ENCODE results near the gene BAG3.

BAG3 gene

DNA sequence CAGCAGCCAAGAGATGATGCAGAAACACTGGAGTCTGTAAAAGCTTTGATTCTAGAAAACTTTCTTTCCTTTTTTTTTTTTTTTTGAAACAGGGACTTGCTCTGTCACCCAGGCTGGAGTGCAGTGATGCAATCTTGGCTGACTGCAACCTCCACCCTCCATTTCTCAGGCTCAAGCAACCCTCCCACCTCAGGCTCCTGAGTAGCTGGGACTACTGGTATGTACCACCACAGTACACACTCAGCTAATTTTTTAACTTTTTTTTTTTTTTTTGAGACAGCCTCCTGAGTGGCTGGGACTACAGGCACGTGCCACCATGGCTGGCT is 17.0 kb upstream of the BAG3 start:
- H3K27ac ChIP-seq, result no peak overlapping the region
- H3K36me3 ChIP-seq, result no peaks in the 10 kb centered on the region
- peak in 1 of 2 donors; percentile 44 for DNase-seq
- H3K4me3 ChIP-seq, result no peak overlapping the region
- H3K9me3 ChIP-seq, result no peaks in the 10 kb centered on the region
- TF ChIP-seq, protein P1, sequence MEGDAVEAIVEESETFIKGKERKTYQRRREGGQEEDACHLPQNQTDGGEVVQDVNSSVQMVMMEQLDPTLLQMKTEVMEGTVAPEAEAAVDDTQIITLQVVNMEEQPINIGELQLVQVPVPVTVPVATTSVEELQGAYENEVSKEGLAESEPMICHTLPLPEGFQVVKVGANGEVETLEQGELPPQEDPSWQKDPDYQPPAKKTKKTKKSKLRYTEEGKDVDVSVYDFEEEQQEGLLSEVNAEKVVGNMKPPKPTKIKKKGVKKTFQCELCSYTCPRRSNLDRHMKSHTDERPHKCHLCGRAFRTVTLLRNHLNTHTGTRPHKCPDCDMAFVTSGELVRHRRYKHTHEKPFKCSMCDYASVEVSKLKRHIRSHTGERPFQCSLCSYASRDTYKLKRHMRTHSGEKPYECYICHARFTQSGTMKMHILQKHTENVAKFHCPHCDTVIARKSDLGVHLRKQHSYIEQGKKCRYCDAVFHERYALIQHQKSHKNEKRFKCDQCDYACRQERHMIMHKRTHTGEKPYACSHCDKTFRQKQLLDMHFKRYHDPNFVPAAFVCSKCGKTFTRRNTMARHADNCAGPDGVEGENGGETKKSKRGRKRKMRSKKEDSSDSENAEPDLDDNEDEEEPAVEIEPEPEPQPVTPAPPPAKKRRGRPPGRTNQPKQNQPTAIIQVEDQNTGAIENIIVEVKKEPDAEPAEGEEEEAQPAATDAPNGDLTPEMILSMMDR (IDR thresholded peaks at IDR 0.05), result no peak
- H3K4me1 ChIP-seq, result no peaks in the 10 kb centered on the region
- peaks cover 0 to 3% of the 10 kb centered on the region in 2 donors for H3K27me3 ChIP-seq
- intact Hi-C loops (cut with DNase I; ENCODE audit: low total_unique reads), result no loop called here

DNA sequence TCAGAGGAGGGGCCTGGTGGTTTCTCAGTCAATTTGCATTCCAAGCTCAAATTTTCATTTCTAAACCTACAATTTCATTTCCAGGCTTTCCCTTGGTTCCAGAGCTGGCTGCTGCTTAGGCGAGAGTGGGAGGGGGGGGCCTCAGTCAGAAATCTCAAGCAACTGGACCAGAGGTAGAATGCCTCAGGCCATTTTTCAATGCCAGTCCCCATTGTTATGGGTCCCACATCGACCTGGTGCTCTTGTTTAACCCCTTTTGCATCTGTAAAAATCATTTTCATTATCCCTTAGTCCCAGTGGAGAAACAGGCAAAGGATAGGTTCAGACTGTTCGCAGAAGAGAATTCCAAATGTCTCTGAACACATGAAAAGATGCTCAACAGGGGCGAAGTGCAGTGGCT is 13.5 kb upstream of the BAG3 start:
- TF ChIP-seq, protein P1 (IDR thresholded peaks at IDR 0.05), result no peak
- H3K36me3 ChIP-seq, result no peaks in the 10 kb centered on the region
- H3K9me3 ChIP-seq, result no peaks in the 10 kb centered on the region
- intact Hi-C loops (cut with DNase I; ENCODE audit: low total_unique reads), result no loop called here
- H3K4me3 ChIP-seq, result no peak overlapping the region
- no peak for DNase-seq
- peaks cover 0 to 3% of the 10 kb centered on the region in 2 donors for H3K27me3 ChIP-seq
- H3K27ac ChIP-seq, result no peak overlapping the region
- H3K4me1 ChIP-seq, result no peaks in the 10 kb centered on the region

DNA sequence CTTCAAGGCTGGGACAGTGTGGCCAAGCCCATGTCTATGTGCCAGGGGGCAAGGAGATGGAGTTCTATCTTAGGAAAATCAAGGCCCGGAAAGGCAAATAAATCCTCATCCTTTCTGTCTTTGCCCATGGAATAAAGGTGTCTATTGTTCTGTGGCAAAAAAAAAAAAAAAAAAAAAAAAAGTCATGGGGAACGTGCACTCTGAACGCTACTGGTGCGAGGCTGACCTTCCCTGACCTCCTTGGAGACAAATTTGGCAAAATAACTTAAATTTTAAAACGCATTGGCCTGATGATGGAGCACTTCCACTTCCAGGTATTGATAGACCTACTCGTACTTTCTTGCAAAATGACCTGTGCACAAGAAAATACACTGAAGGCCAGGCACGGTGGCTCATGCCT is 12.2 kb upstream of the BAG3 start:
- H3K4me1 ChIP-seq, result no peaks in the 10 kb centered on the region
- no peak overlapping the region for H3K4me3 ChIP-seq
- H3K27ac ChIP-seq, result no peak overlapping the region
- H3K27me3 ChIP-seq, result peaks cover 0 to 3% of the 10 kb centered on the region in 2 donors
- H3K9me3 ChIP-seq, result no peaks in the 10 kb centered on the region
- DNase-seq, result no peak
- TF ChIP-seq, protein P1 (IDR thresholded peaks at IDR 0.05), result no peak
- H3K36me3 ChIP-seq, result no peaks in the 10 kb centered on the region
- intact Hi-C loops (cut with DNase I; ENCODE audit: low total_unique reads), result no loop called here

DNA sequence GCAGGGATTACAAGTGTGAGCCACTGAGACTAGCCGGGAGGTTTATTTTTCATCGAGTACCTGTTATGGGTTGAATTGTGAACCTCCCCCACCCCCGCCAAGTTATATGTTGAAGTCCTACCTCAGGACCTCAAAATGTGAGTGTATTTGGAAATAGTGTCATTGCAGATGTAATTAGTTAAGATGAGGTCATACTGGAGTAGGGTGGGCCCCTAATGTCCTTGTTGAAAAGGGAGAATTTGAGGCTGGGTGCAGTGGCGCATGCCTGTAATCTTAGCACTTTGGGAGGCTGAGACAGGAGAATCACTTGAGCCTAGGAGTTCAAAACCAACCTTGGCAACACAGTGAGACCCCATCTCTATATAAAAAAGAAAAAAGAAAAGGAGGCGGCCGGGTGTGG is 10.8 kb upstream of the BAG3 start:
- Histone ChIP-seq H3K9me3 (peaks cover 0 to 9% (median 0%) of the 10 kb centered on the region in 3 donors), H3K4me3 (no peak overlapping the region), H3K4me1 (peaks cover 0 to 4% (median 0%) of the 10 kb centered on the region in 4 donors), H3K36me3 (no peaks in the 10 kb centered on the region), H3K27me3 (peaks cover 0 to 3% of the 10 kb centered on the region in 2 donors), H3K27ac (no peak overlapping the region)
- intact Hi-C loops (cut with DNase I; ENCODE audit: low total_unique reads), result no loop called here
- DNase-seq, result no peak
- TF ChIP-seq, protein P1 (IDR thresholded peaks at IDR 0.05), result no peak

DNA sequence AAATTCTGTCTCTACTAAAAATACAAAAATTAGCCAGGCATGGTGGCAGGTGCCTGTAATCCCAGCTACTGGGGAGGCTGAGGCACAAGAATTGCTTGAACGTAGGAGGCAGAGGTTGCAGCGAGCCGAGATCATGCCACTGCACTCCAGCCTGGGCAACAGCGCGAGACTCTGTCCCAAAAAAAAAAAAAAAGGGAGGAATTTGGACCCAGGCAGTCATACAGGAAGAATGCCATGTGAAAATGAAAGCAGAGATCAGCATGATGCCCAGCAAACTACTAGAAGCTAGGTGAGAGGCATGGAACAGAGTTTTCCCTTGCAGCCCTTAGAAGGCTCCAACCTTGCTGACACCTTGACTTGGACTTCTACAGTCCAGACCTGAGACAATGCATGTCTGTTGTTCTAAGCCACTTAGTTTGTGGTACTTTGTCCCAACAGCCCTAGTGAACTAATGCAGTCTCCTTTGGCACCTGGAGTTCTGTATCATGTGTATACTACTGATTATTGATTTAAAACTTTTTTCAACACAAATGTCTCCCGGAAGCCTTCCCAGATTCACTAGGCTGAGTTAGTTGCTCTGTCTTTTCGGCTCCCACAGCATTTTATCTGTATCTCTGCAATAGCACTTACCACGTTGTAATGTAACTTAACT is 10.2 kb upstream of the BAG3 start:
- H3K27ac ChIP-seq, result no peak overlapping the region
- peaks cover 0 to 3% of the 10 kb centered on the region in 2 donors for H3K27me3 ChIP-seq
- intact Hi-C loops (cut with DNase I; ENCODE audit: low total_unique reads), result no loop called here
- no peaks in the 10 kb centered on the region for H3K36me3 ChIP-seq
- peaks cover 0 to 9% (median 0%) of the 10 kb centered on the region in 3 donors for H3K9me3 ChIP-seq
- TF ChIP-seq, protein P1 (IDR thresholded peaks at IDR 0.05), result no peak
- H3K4me3 ChIP-seq, result no peak overlapping the region
- H3K4me1 ChIP-seq, result peaks cover 0 to 4% (median 0%) of the 10 kb centered on the region in 4 donors
- no peak for DNase-seq
